ENCODE results near the gene PLEKHG2.
"Not testable (repeated sequence)": the region's sequence is repeated elsewhere in the genome, so short reads cannot be mapped to it uniquely, and the experiment has no call there.

DNA sequence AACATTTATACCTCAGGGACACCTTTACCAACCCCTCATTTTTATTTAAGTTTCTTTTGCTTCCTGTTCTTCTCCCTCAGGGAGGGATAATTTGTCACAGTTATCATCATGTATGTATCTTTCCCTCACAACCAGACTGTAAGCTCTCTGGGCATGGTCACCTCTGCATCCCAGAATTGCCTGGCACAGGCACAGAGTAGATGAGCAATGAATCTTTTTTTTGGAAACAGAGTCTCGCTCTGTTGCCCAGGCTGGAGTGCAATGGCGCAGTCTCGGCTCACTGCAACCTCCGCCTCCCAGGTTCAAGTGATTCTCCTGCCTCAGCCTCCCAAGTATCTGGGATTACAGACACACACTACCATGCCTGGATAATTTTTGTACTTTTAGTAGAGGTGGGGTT, 33.1 kb upstream of the PLEKHG2 start:
- TF ChIP-seq, protein P1, sequence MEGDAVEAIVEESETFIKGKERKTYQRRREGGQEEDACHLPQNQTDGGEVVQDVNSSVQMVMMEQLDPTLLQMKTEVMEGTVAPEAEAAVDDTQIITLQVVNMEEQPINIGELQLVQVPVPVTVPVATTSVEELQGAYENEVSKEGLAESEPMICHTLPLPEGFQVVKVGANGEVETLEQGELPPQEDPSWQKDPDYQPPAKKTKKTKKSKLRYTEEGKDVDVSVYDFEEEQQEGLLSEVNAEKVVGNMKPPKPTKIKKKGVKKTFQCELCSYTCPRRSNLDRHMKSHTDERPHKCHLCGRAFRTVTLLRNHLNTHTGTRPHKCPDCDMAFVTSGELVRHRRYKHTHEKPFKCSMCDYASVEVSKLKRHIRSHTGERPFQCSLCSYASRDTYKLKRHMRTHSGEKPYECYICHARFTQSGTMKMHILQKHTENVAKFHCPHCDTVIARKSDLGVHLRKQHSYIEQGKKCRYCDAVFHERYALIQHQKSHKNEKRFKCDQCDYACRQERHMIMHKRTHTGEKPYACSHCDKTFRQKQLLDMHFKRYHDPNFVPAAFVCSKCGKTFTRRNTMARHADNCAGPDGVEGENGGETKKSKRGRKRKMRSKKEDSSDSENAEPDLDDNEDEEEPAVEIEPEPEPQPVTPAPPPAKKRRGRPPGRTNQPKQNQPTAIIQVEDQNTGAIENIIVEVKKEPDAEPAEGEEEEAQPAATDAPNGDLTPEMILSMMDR (conservative IDR thresholded peaks at IDR 0.05 in 1 of 2, IDR thresholded peaks at IDR 0.05 in 1 of 2; ENCODE audit: low read depth in 1 of 2, low read length in 2 of 2) = not testable (repeated sequence)
- TF ChIP-seq EZH2 (IDR thresholded peaks at IDR 0.05; ENCODE audit: low read length, missing control alignments) = not testable (repeated sequence)
